HG03565 (cell line): ENCODE results near the gene CRIP2.

Experiments used
- ATAC-seq: cut with Tn5 transposase; IDR thresholded peaks from one replicate; pipeline ENCODE4 v1.9.1; 2021; ENCODE audit warnings: mild to moderate bottlenecking, moderate library complexity; ENCODE audit not compliant: unreplicated experiment

Gene CRIP2

DNA sequence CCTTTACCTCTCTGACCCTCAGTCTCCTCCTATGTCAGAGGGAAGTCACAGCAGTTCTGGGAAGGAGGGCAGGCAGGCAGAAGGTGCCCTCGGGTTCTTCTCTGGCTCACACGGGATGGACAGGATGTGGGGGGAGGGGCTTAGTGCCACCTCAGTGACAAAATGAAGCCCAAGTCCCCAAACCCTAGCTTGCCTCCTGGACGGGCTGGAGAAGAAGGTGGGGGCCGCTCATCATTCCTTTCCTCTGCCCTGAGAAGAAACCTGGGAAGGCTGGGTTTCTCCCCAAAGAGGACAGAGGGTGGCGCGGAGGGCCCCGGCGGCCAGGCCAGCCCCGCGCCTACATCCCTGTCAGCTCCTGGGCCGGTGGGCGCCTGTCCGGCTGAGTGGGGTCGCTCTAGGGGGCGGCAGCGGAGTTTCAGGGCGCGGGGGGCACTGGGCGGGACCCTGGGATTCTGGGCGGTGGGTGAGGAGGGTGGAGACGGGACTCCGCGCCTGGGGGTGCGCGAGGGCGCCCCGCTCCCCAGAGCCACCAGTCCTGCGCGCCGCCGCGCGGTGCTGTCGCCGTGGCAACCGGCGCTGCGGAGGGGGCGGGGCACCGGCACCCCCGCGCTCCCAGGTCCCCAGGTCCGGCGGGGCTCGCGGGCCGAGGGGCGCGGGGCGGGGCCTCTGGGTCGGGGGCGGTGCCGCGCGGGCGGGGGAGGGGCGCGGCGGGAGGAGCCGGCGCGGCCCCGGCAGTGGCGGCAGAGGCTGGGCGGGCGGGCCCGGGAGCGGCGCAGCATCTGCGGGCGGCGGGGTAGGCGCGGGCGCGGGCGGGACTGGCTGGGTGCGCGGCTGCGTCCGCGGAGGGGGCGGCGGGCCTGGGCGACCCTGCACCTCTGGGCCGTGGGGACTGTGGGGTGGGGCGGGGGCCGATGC, 51.5 kb downstream of the CRIP2 start, which contains the start of gene TMEM121:
TSS of gene TMEM121 (plus strand) at position 723 of the 915 bp plus-strand sequence. CDS start 2,252 bp downstream, outside the sequence.
- ATAC-seq: no peak

- ATAC-seq: no peak
Measured at GRCh38 chr14:105526776-105527380, 52.3 kb downstream of the CRIP2 start.

- ATAC-seq: no peak
Measured at GRCh38 chr14:105527381-105527825, 52.8 kb downstream of the CRIP2 start.

DNA sequence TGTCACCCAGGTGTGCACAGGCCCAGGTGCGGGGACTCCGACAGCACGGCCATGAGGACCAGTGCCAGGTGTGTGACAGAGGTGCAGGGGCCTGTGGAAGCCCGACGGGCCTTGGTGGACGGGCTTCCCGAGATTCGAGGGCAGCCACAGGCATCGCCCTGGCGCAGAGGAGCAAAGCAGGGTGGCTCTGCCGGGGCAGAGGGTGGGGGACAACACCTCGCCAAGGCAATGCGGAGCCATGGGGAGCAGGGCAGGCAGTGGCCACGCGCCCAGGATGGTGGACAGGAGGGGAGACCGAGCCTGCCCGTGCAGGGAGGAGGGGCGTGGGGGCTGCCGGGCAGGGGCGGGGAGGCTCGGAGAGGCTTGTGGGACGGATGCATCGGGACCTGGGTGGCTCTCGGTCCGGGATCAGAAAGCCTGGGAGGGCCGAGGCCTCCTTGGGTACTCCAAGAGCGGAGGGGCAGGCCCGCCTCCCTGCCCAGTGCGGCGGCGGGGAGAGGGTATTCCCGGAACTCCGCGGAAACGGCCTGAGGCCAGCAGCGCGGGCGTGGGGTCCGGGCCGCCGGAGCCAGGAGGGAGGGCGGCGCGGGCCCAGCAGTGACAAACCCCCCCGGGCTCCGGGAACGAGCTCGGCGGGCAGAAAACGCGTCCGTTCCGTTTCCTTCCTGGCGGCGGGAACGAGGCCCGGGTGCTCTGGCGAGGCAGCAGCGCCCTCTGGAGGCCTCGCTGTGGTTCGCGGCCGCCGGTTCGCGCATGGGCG, 53.4 kb downstream of the CRIP2 start:
- no peak for ATAC-seq

DNA sequence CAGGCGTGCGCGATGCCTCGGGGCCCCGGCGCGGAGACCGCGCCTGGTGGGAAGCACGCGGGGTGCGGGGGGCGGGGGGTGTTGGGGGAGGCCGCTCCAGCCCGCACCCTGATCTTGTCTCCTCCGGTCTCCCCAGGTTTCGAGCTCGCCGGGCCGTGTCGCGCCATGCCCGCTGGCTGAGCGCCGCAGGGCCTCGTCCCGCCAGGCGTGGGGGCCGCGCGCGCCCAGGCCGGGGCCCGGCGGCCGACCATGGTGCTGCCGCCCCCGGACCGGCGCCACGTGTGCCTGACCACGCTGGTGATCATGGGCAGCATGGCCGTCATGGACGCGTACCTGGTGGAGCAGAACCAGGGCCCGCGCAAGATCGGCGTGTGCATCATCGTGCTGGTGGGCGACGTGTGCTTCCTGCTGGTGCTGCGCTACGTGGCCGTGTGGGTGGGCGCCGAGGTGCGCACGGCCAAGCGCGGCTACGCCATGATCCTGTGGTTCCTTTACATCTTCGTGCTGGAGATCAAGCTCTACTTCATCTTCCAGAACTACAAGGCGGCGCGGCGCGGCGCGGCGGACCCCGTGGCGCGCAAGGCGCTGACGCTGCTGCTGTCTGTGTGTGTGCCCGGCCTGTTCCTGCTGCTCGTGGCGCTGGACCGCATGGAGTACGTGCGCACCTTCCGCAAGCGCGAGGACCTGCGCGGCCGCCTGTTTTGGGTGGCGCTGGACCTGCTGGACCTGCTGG, 54.1 kb downstream of the CRIP2 start:
- no peak for ATAC-seq

GRCh38 chr14:105529319-105529568, 54.6 kb downstream of the CRIP2 start:
- no peak for ATAC-seq
